ENCODE measurements around the gene SCN1B. TPM values are rescaled to one million over a fixed set of nuclear protein-coding genes. Genes with fewer than 3 reads are reported as not detected.

Gene SCN1B
- total and polyA plus RNA-seq, 2 of the 13 experiments (the other 11 are each of a cell fraction or from before 2014, with no cell fraction given), result 2.7 to 20.1 TPM

GRCh38 chr19:35006007-35006341 is 24.3 kb upstream of the SCN1B start (continued):
- TF ChIP-seq RFXAP (CRISPR knock-in tag; IDR thresholded peaks at IDR 0.05; ENCODE audit: borderline replicate concordance), result 0 out of 2 replicates have a peak, but pooled peaks have one; percentile 5
- TF ChIP-seq MEF2D (CRISPR knock-in tag; IDR thresholded peaks at IDR 0.05), result 0 out of 2 replicates have a peak, but pooled peaks have one; percentile 54
- 0 out of 2 replicates have a peak, but pooled peaks have one; percentile 33 for TF ChIP-seq ZNF709 (CRISPR knock-in tag; IDR thresholded peaks at IDR 0.05)
- 0 out of 2 replicates have a peak, but pooled peaks have one; percentile 28 for TF ChIP-seq KDM2A (CRISPR knock-in tag; IDR thresholded peaks at IDR 0.05; ENCODE audit: borderline replicate concordance, low read depth)
- peak; percentile 1; the same call in 1 of the 2 replicates for TF ChIP-seq ZNF607 (CRISPR knock-in tag; IDR thresholded peaks at IDR 0.05; ENCODE audit: borderline replicate concordance)
- TF ChIP-seq GABPB1 (CRISPR knock-in tag; IDR thresholded peaks at IDR 0.05), result 0 out of 2 replicates have a peak, but pooled peaks have one; percentile 6
- peak; percentile 15; the same call in 1 of the 2 replicates for TF ChIP-seq ZNF501 (CRISPR knock-in tag; IDR thresholded peaks at IDR 0.05)

- peak; percentile 89 for ATAC-seq
- 19% methylated on average over 15 of the region's 15 CpGs for WGBS (ENCODE audit: low lambda C conversion rate)
- ChIA-PET POLR2A (interaction anchor here (0.9 to 4.3 kb wide), 11 partner anchors 10 to 742 kb away, joined by 3 to 75 read pairs (median 4); partner anchors contain the start of genes HPN, LIN37 and ZNF30), CTCF (ENCODE audit: low intra/inter-chr PET ratio, low total read pairs) (no interaction called here)
- Histone ChIP-seq H3K9ac (ENCODE audit: insufficient read depth, low read depth, low read length) (no peak overlapping the region), H3K4me3 (replicated peaks in 1 of 3; ENCODE audit: insufficient read depth in 1 of 3, low read depth in 2 of 3, low read length in 3 of 3) (peak overlapping the region in 1 of 3 experiments; percentile 10; a peak in 1 of 6 replicates), H4K20me1 (ENCODE audit: insufficient read depth, low read length) (peaks cover 53% of the 10 kb centered on the region), H3K27me3 (ENCODE audit: control insufficient read depth in 1 of 2, insufficient read depth in 2 of 2, low read length in 2 of 2) (no peaks in the 10 kb centered on the region), H3K27ac (ENCODE audit: extremely low read length, insufficient read depth, low read length) (peak overlapping the region; percentile 63), H2AFZ (ENCODE audit: low read length) (no peak overlapping the region), H3K4me1 (ENCODE audit: insufficient read depth, low read length) (peaks cover 60% of the 10 kb centered on the region), H3K9me3 (ENCODE audit: low read length) (no peaks in the 10 kb centered on the region), H3K36me3 (replicated peaks in 1 of 2; ENCODE audit: control insufficient read depth in 1 of 2, insufficient read depth in 2 of 2, low read length in 2 of 2) (peaks cover 18 to 26% of the 10 kb centered on the region in 2 experiments), H3K79me2 (ENCODE audit: insufficient read depth, low read length) (peaks cover 42% of the 10 kb centered on the region), H3K4me2 (ENCODE audit: low read depth, low read length) (peak overlapping the region; percentile 50)
- intact Hi-C loops (cut with micrococcal nuclease; ENCODE audit: unreplicated experiment) (loop anchor here (1.0 kb wide), 1 partner anchor 11 kb away; no protein-coding TSS in a partner anchor), in situ Hi-C loops (cut with HindIII; ENCODE audit: extremely low pct_ligation_motif_present, low pct_unique_long_range_greater_than_20kb) (no loop called here)
- DNase-seq (ENCODE audit: low spot score), result peak; percentile 99
- FAIRE-seq, result peak; percentile 99
- BruUV-seq (replicated peaks), result no TSS peak
- TF ChIP-seq TIGD3 (CRISPR knock-in tag; IDR thresholded peaks at IDR 0.05; ENCODE audit: borderline replicate concordance) (no peak), THAP7 (CRISPR knock-in tag; IDR thresholded peaks at IDR 0.05) (no peak), MATR3 (CRISPR knock-in tag; IDR thresholded peaks at IDR 0.05) (no peak), MIER3 (CRISPR knock-in tag; IDR thresholded peaks at IDR 0.05; ENCODE audit: borderline replicate concordance) (peak; percentile 88; the same call in 1 of the 2 replicates)
- TF ChIP-seq, protein P1, sequence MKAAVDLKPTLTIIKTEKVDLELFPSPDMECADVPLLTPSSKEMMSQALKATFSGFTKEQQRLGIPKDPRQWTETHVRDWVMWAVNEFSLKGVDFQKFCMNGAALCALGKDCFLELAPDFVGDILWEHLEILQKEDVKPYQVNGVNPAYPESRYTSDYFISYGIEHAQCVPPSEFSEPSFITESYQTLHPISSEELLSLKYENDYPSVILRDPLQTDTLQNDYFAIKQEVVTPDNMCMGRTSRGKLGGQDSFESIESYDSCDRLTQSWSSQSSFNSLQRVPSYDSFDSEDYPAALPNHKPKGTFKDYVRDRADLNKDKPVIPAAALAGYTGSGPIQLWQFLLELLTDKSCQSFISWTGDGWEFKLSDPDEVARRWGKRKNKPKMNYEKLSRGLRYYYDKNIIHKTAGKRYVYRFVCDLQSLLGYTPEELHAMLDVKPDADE (CRISPR knock-in tag; IDR thresholded peaks at IDR 0.05), result no peak
- TF ChIP-seq, protein P2, sequence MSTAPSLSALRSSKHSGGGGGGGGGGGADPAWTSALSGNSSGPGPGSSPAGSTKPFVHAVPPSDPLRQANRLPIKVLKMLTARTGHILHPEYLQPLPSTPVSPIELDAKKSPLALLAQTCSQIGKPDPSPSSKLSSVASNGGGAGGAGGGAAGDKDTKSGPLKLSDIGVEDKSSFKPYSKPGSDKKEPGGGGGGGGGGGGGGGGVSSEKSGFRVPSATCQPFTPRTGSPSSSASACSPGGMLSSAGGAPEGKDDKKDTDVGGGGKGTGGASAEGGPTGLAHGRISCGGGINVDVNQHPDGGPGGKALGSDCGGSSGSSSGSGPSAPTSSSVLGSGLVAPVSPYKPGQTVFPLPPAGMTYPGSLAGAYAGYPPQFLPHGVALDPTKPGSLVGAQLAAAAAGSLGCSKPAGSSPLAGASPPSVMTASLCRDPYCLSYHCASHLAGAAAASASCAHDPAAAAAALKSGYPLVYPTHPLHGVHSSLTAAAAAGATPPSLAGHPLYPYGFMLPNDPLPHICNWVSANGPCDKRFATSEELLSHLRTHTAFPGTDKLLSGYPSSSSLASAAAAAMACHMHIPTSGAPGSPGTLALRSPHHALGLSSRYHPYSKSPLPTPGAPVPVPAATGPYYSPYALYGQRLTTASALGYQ (CRISPR knock-in tag; IDR thresholded peaks at IDR 0.05), result peak; percentile 99
These were observed 23.8 kb upstream of the SCN1B start for GRCh38 chr19:35006342-35006998.
